ENCODE data around the gene TENM4. TPM values are rescaled to one million over a fixed set of nuclear protein-coding genes. Genes with fewer than 3 reads are reported as not detected.

The TENM4 gene
- total RNA-seq, 2 experiments from 2014 or later, result not detected

- no peak for DNase-seq
- Mint-ChIP-seq H3K36me3 (no peaks in the 10 kb centered on the region), H3K27ac (no peak overlapping the region), H3K4me1 (peaks cover 4% of the 10 kb centered on the region), H3K27me3 (peaks cover 62% of the 10 kb centered on the region), H3K4me3 (no peak overlapping the region), H3K9me3 (no peaks in the 10 kb centered on the region)
Measured at GRCh38 chr11:78961937-78962701, 478.7 kb downstream of the TENM4 start.

GRCh38 chr11:78961247-78961646, 479.6 kb downstream of the TENM4 start:
- Mint-ChIP-seq H3K4me1 (peaks cover 4% of the 10 kb centered on the region), H3K9me3 (no peaks in the 10 kb centered on the region), H3K36me3 (no peaks in the 10 kb centered on the region), H3K27me3 (peaks cover 60% of the 10 kb centered on the region), H3K27ac (no peak overlapping the region), H3K4me3 (no peak overlapping the region)
- DNase-seq, result no peak

GRCh38 chr11:78958444-78958843, 482.4 kb downstream of the TENM4 start:
- H3K4me1 Mint-ChIP-seq, result peaks cover 4% of the 10 kb centered on the region
- H3K4me3 Mint-ChIP-seq, result no peak overlapping the region
- no peaks in the 10 kb centered on the region for H3K9me3 Mint-ChIP-seq
- H3K27me3 Mint-ChIP-seq, result peaks cover 44% of the 10 kb centered on the region
- no peaks in the 10 kb centered on the region for H3K36me3 Mint-ChIP-seq
- H3K27ac Mint-ChIP-seq, result no peak overlapping the region
- no peak for DNase-seq

- Mint-ChIP-seq H3K36me3 (no peaks in the 10 kb centered on the region), H3K27ac (no peak overlapping the region), H3K27me3 (peaks cover 41% of the 10 kb centered on the region), H3K4me1 (peaks cover 3% of the 10 kb centered on the region), H3K4me3 (no peak overlapping the region), H3K9me3 (no peaks in the 10 kb centered on the region)
- DNase-seq, result no peak
Measured at GRCh38 chr11:78957476-78958245, 483.2 kb downstream of the TENM4 start.

GRCh38 chr11:78954696-78955095, 486.1 kb downstream of the TENM4 start:
- H3K4me1 Mint-ChIP-seq, result no peaks in the 10 kb centered on the region
- H3K4me3 Mint-ChIP-seq, result no peak overlapping the region
- peaks cover 29% of the 10 kb centered on the region for H3K27me3 Mint-ChIP-seq
- no peaks in the 10 kb centered on the region for H3K36me3 Mint-ChIP-seq
- no peaks in the 10 kb centered on the region for H3K9me3 Mint-ChIP-seq
- no peak overlapping the region for H3K27ac Mint-ChIP-seq
- no peak for DNase-seq

- no peak for DNase-seq
- H3K36me3 Mint-ChIP-seq, result no peaks in the 10 kb centered on the region
- peaks cover 29% of the 10 kb centered on the region for H3K27me3 Mint-ChIP-seq
- no peak overlapping the region for H3K4me3 Mint-ChIP-seq
- H3K9me3 Mint-ChIP-seq, result no peaks in the 10 kb centered on the region
- no peaks in the 10 kb centered on the region for H3K4me1 Mint-ChIP-seq
- H3K27ac Mint-ChIP-seq, result no peak overlapping the region
Measured at GRCh38 chr11:78954261-78954660, 486.6 kb downstream of the TENM4 start.

- no peak for DNase-seq
- H3K36me3 Mint-ChIP-seq, result no peaks in the 10 kb centered on the region
- no peaks in the 10 kb centered on the region for H3K9me3 Mint-ChIP-seq
- H3K4me1 Mint-ChIP-seq, result no peaks in the 10 kb centered on the region
- no peak overlapping the region for H3K27ac Mint-ChIP-seq
- H3K27me3 Mint-ChIP-seq, result peaks cover 22% of the 10 kb centered on the region
- H3K4me3 Mint-ChIP-seq, result no peak overlapping the region
Measured at GRCh38 chr11:78952890-78953289, 487.9 kb downstream of the TENM4 start.

- Mint-ChIP-seq H3K36me3 (no peaks in the 10 kb centered on the region), H3K4me3 (no peak overlapping the region), H3K27me3 (peaks cover 17% of the 10 kb centered on the region), H3K9me3 (no peaks in the 10 kb centered on the region), H3K27ac (no peak overlapping the region), H3K4me1 (no peaks in the 10 kb centered on the region)
- DNase-seq, result no peak
Measured at GRCh38 chr11:78952175-78952574, 488.7 kb downstream of the TENM4 start.

- H3K27me3 Mint-ChIP-seq, result peaks cover 13% of the 10 kb centered on the region
- no peak for DNase-seq
- no peak overlapping the region for H3K4me3 Mint-ChIP-seq
- H3K4me1 Mint-ChIP-seq, result no peaks in the 10 kb centered on the region
- no peaks in the 10 kb centered on the region for H3K9me3 Mint-ChIP-seq
- H3K36me3 Mint-ChIP-seq, result no peaks in the 10 kb centered on the region
- H3K27ac Mint-ChIP-seq, result no peak overlapping the region
Measured at GRCh38 chr11:78949976-78950690, 490.7 kb downstream of the TENM4 start.

- no peaks in the 10 kb centered on the region for H3K36me3 Mint-ChIP-seq
- no peak overlapping the region for H3K4me3 Mint-ChIP-seq
- peaks cover 12% of the 10 kb centered on the region for H3K27me3 Mint-ChIP-seq
- DNase-seq, result no peak
- H3K4me1 Mint-ChIP-seq, result no peaks in the 10 kb centered on the region
- no peaks in the 10 kb centered on the region for H3K9me3 Mint-ChIP-seq
- H3K27ac Mint-ChIP-seq, result no peak overlapping the region
Measured at GRCh38 chr11:78946945-78947902, 493.6 kb downstream of the TENM4 start.

GRCh38 chr11:78943841-78944240, 497.0 kb downstream of the TENM4 start:
- no peak overlapping the region for H3K4me3 Mint-ChIP-seq
- H3K9me3 Mint-ChIP-seq, result no peaks in the 10 kb centered on the region
- H3K36me3 Mint-ChIP-seq, result no peaks in the 10 kb centered on the region
- no peaks in the 10 kb centered on the region for H3K4me1 Mint-ChIP-seq
- no peak for DNase-seq
- no peak overlapping the region for H3K27ac Mint-ChIP-seq
- H3K27me3 Mint-ChIP-seq, result peaks cover 23% of the 10 kb centered on the region

GRCh38 chr11:78943154-78943553, 497.7 kb downstream of the TENM4 start:
- no peaks in the 10 kb centered on the region for H3K4me1 Mint-ChIP-seq
- peaks cover 24% of the 10 kb centered on the region for H3K27me3 Mint-ChIP-seq
- no peak for DNase-seq
- H3K36me3 Mint-ChIP-seq, result no peaks in the 10 kb centered on the region
- no peaks in the 10 kb centered on the region for H3K9me3 Mint-ChIP-seq
- no peak overlapping the region for H3K4me3 Mint-ChIP-seq
- H3K27ac Mint-ChIP-seq, result no peak overlapping the region

- H3K4me1 Mint-ChIP-seq, result no peaks in the 10 kb centered on the region
- peaks cover 24% of the 10 kb centered on the region for H3K27me3 Mint-ChIP-seq
- H3K4me3 Mint-ChIP-seq, result no peak overlapping the region
- no peak overlapping the region for H3K27ac Mint-ChIP-seq
- H3K9me3 Mint-ChIP-seq, result no peaks in the 10 kb centered on the region
- DNase-seq, result no peak
- H3K36me3 Mint-ChIP-seq, result no peaks in the 10 kb centered on the region
Measured at GRCh38 chr11:78941226-78941851, 499.5 kb downstream of the TENM4 start.

Data from activated naive CD8-positive, alpha-beta T cell treated with anti-CD3 and anti-CD28 coated beads for 36 hours (primary cell).